Spleen (tissue), 7 donors: ENCODE data around the gene OR52E2.

Source experiments
- CTCF ChIP-seq, 11 experiments: fragments of 200-600 bp in 7 of 11; fragments of 450-650 bp in 4 of 11; sonication (generic) in 4 of 11; IDR thresholded peaks in 8 of 11; conservative IDR thresholded peaks in 3 of 11; 1 replicate in 7 of 11; 2 replicates in 4 of 11; pipeline versions ENCODE4 v1.4.0 to v1.8.0; 2016 to 2021; ENCODE audit warnings: antibody characterized with exemption in 11 of 11, inconsistent platforms in 4 of 11, mild to moderate bottlenecking in 1 of 11
- POLR2A ChIP-seq, 3 donors: fragments of 450-650 bp; IDR thresholded peaks; one replicate each; pipeline ENCODE4 v1.5.1; 2017; ENCODE audit warnings: antibody characterized with exemption in 3 of 3, mild to moderate bottlenecking in 1 of 3
- POLR2AphosphoS5 ChIP-seq, 3 donors: sonication (generic); formaldehyde crosslinking; IDR thresholded peaks; one replicate each; pipeline ENCODE4 v1.5.1; 2017; ENCODE audit warnings: antibody characterized with exemption in 3 of 3
- donor health status: DM: no; HTN: no; CAD: no; lungs with moderate emphysema.
- donor health status: DM: no; HTN: no; CAD: no.
- donor health status: DM: no; HTN: no; CAD: no.

- TF ChIP-seq POLR2A (IDR thresholded peaks at IDR 0.05) (no peak), CTCF (IDR thresholded peaks at IDR 0.05 in 8 of 11, conservative IDR thresholded peaks at IDR 0.05 in 3 of 11) (no peak), POLR2AphosphoS5 (IDR thresholded peaks at IDR 0.05) (no peak)
These were observed 5.6 kb upstream of the OR52E2 start for GRCh38 chr11:5065027-5065426.
